Heart right ventricle (tissue), 16 donors: ENCODE results near the gene BSPH1. TPM values are rescaled to one million over a fixed set of nuclear protein-coding genes. Genes with fewer than 3 reads are reported as not detected.

Source experiments
- ATAC-seq, 8 donors: fragments of 200-7000 bp; cut with Tn5 transposase; one replicate each; pipeline ENCODE4 v1.9.1; 2020; ENCODE audit warnings: mild to moderate bottlenecking in 8 of 8, moderate library complexity in 8 of 8, moderate number of reproducible peaks in 1 of 8
- DNase-seq, 2 donors: peaks; one replicate each; pipeline ENCODE4 v3.0.0-alpha.2; 2020
- H3K27ac ChIP-seq, 10 donors: fragments of 200-600 bp; sonication (generic) in 2 of 10; one replicate each; pipeline versions ENCODE4 v1.5.0 to v1.8.0; 2020 to 2022; ENCODE audit warnings: mild to moderate bottlenecking in 3 of 10
- H3K27me3 ChIP-seq, 7 donors: fragments of 200-600 bp; one replicate each; pipeline ENCODE4 v1.8.0; 2021 to 2022; ENCODE audit warnings: mild to moderate bottlenecking in 2 of 7
- H3K36me3 ChIP-seq, 9 donors: fragments of 200-600 bp; sonication (generic) in 1 of 9; one replicate each; pipeline versions ENCODE4 v1.5.0 to v1.8.0; 2020 to 2022; ENCODE audit warnings: mild to moderate bottlenecking in 2 of 9
- H3K4me1 ChIP-seq, 9 donors: fragments of 200-600 bp; sonication (generic) in 1 of 9; one replicate each; pipeline versions ENCODE4 v1.5.0 to v1.8.0; 2020 to 2022; ENCODE audit warnings: mild to moderate bottlenecking in 4 of 9
- H3K4me3 ChIP-seq, 10 donors: fragments of 200-600 bp; sonication (generic) in 2 of 10; one replicate each; pipeline versions ENCODE4 v1.5.0 to v1.8.0; 2020 to 2022; ENCODE audit warnings: mild to moderate bottlenecking in 7 of 10, moderate library complexity in 2 of 10
- H3K9me3 ChIP-seq, 11 donors: fragments of 200-600 bp in 10 of 11; sonication (generic) in 2 of 11; one replicate each; pipeline versions ENCODE4 v1.5.0 to v1.8.0; 2013 to 2022; ENCODE audit warnings: mild to moderate bottlenecking in 2 of 11, control low read depth in 1 of 11, moderate library complexity in 1 of 11
- CTCF ChIP-seq, 9 donors: fragments of 200-600 bp; sonication (generic) in 2 of 9; IDR thresholded peaks; one replicate each; pipeline versions ENCODE4 v1.5.0 to v1.8.0; 2021 to 2022; ENCODE audit warnings: antibody characterized with exemption in 9 of 9, mild to moderate bottlenecking in 5 of 9, moderate library complexity in 1 of 9
- WGBS, 2 donors: extraction: QIAGEN DNeasy Blood & Tissue Kit; methylation state at CpG; one replicate each; pipeline ENCODE4 v1.1.7; 2013; ENCODE audit warnings: inconsistent platforms in 1 of 2; 5-methylcytosine and 5-hydroxymethylcytosine counted together
- intact Hi-C, 10 donors: fragments of 100-400 bp; cut with DNase I; formaldehyde crosslinking; loops; one replicate each; pipeline versions ENCODE4 v1.11.1 to v1.14.2; 2022
- polyA plus RNA-seq, 2 donors: library from polyadenylated mRNA; stranded (reverse); fragments of 200-250 nt; gene quantifications; one replicate each; pipeline ENCODE4 v1.2.3, GENCODE V29; 2013
- total RNA-seq, 10 donors: library from RNA; stranded (reverse); fragmentation: NEBNext Ultra II Directional in 3 of 10; extraction: Animal tissue kit (Norgen Biotek cat#: 25700) in 3 of 10; gene quantifications; one replicate each; pipeline versions ENCODE4 v1.2.1 to v1.2.4, GENCODE V29; 2021 to 2023
- donor health status: Arrhythmogenic right ventricular cardiomyopathy.
- donor health status: ischemic (EF 13 %, LVEDD 7.1; RV severe dilation, severe dysfunction).
- donor health status: healthy with polysubstance abuse.
- donor health status: DM: no; HTN: yes; CAD: no.
- donor health status: DM: no; HTN: no; CAD: no.
- donor health status: ischemic (EF 25% LVEDD 6.9; RV normal size, moderate dysfunction).
- donor health status: ischemic (EF 25% LVEDD 5.7; RV mildly dilated, moderate dysfunction).
- donor health status: healthy.
- donor health status: DM: yes; HTN: yes; CAD: no.
- donor health status: Ischemic cardiomyopathy.
- donor health status: ischemic (EF 35%, LVEDD 5.7; RV mildly dilated, moderate dysfunction).
- donor health status: nonischemic (EF 11% LVEDD 7.7; RV severe dilation, severe dysfunction).
- donor health status: DM: yes; HTN: yes; CAD: no.
- donor health status: PGD.
- donor health status: ischemic (EF 29% LVEDD 5.4; RV normal size, mild dysfunction).
- donor health status: nonischemic (EF 23%, LVEDD 6.1; RV moderate dilation, normal function).

The BSPH1 gene
- total and polyA plus RNA-seq, 12 donors, result not detected

- intact Hi-C loops, result no loop called here
- H3K27ac ChIP-seq, result no peak overlapping the region
- peaks cover 0 to 15% (median 8%) of the 10 kb centered on the region in 7 donors for H3K27me3 ChIP-seq
- H3K4me1 ChIP-seq, result no peaks in the 10 kb centered on the region
- no peak overlapping the region for H3K4me3 ChIP-seq
- no peak for TF ChIP-seq CTCF (IDR thresholded peaks at IDR 0.05)
- H3K36me3 ChIP-seq, result no peaks in the 10 kb centered on the region
- ATAC-seq, result no peak
- H3K9me3 ChIP-seq, result peaks cover 0 to 11% (median 0%) of the 10 kb centered on the region in 11 donors
- no peak for DNase-seq
- WGBS, 2 donors, result 82% methylated on average over 6 of the region's 6 CpGs
Observed at GRCh38 chr19:48000846-48001245, 8.9 kb upstream of the BSPH1 start.

GRCh38 chr19:47998800-47999199 lies 6.8 kb upstream of the BSPH1 start:
- Histone ChIP-seq H3K4me3 (no peak overlapping the region), H3K9me3 (peaks cover 0 to 11% (median 0%) of the 10 kb centered on the region in 11 donors), H3K4me1 (no peaks in the 10 kb centered on the region), H3K27ac (no peak overlapping the region), H3K27me3 (peaks cover 0 to 25% (median 0%) of the 10 kb centered on the region in 7 donors), H3K36me3 (no peaks in the 10 kb centered on the region)
- DNase-seq (no peak), ATAC-seq (no peak)
- intact Hi-C loops, result no loop called here
- TF ChIP-seq CTCF (IDR thresholded peaks at IDR 0.05), result no peak
- WGBS, 2 donors, result 83 to 92% methylated on average over 6 of the region's 6 CpGs

- Histone ChIP-seq H3K4me3 (no peak overlapping the region), H3K4me1 (no peaks in the 10 kb centered on the region), H3K36me3 (no peaks in the 10 kb centered on the region), H3K27me3 (peaks cover 0 to 43% (median 4%) of the 10 kb centered on the region in 7 donors), H3K27ac (no peak overlapping the region), H3K9me3 (peaks cover 0 to 11% (median 0%) of the 10 kb centered on the region in 11 donors)
- 51 to 73% methylated on average over 1 of the region's 1 CpG for WGBS, 2 donors
- TF ChIP-seq CTCF (IDR thresholded peaks at IDR 0.05), result no peak
- no peak for DNase-seq
- intact Hi-C loops, result no loop called here
- ATAC-seq, result no peak
Observed at GRCh38 chr19:47996230-47996727, 4.3 kb upstream of the BSPH1 start.

- H3K4me3 ChIP-seq, result no peak within 1 kb of the TSS
Observed at GRCh38 chr19:47994209-47994802, 2.3 kb upstream of the BSPH1 start, which contains the start of gene ELSPBP1. Gene ELSPBP1 (plus strand): TSS chr19:47994632. CDS start chr19:48008668, 14,036 bp downstream.

More at GRCh38 chr19:47994209-47994802, 2.3 kb upstream of the BSPH1 start, which contains the start of gene ELSPBP1:
- no peaks in the 10 kb centered on the region for H3K9me3 ChIP-seq
- no peaks in the 10 kb centered on the region for H3K36me3 ChIP-seq
- H3K27ac ChIP-seq, result no peak within 1 kb of the TSS
- DNase-seq, result no peak
- H3K27me3 ChIP-seq, result peaks cover 0 to 56% (median 15%) of the 10 kb centered on the region in 7 donors
- no peaks in the 10 kb centered on the region for H3K4me1 ChIP-seq
- 61 to 68% methylated on average over 5 of the region's 5 CpGs for WGBS, 2 donors
- no peak for ATAC-seq
- intact Hi-C loops, result no loop called here
- TF ChIP-seq CTCF (IDR thresholded peaks at IDR 0.05), result no peak
